Trophoblast cell (in vitro differentiated cells and primary cell): ENCODE data around the gene POU2AF1.
A peak's percentile ranks its signal among the peaks of the same experiment; 100 is the strongest.

Source experiments
- DNase-seq, 2 donors: peaks; one replicate each; pipeline ENCODE4 v3.0.0-alpha.2; 2016
- H2AFZ ChIP-seq: 2 replicates; pipeline ENCODE4 v1.6.1; 2013; ENCODE audit warnings: low read length, moderate library complexity, mild to moderate bottlenecking; ENCODE audit not compliant: insufficient read depth, poor library complexity
- H2AK5ac ChIP-seq: 2 replicates; pipeline ENCODE4 v1.6.1; 2013; ENCODE audit warnings: mild to moderate bottlenecking, low read length
- H2BK120ac ChIP-seq: 2 replicates; pipeline ENCODE4 v1.6.1; 2013; ENCODE audit warnings: low read length, mild to moderate bottlenecking, moderate library complexity; ENCODE audit not compliant: insufficient read depth, poor library complexity
- H2BK12ac ChIP-seq: 2 replicates; pipeline ENCODE4 v1.6.1; 2013; ENCODE audit warnings: mild to moderate bottlenecking, low read length, moderate library complexity
- H2BK5ac ChIP-seq: 2 replicates; pipeline ENCODE4 v1.6.1; 2013; ENCODE audit warnings: low read length, low read depth, moderate library complexity, mild to moderate bottlenecking; ENCODE audit not compliant: poor library complexity
- H3K14ac ChIP-seq: 2 replicates; pipeline ENCODE4 v1.6.1; 2013; ENCODE audit warnings: mild to moderate bottlenecking, low read length
- H3K18ac ChIP-seq: 2 replicates; pipeline ENCODE4 v1.6.1; 2013; ENCODE audit warnings: mild to moderate bottlenecking, low read length
- H3K23ac ChIP-seq: 2 replicates; pipeline ENCODE4 v1.6.1; 2013; ENCODE audit warnings: low read length
- H3K27ac ChIP-seq: 2 replicates; pipeline ENCODE4 v1.5.1; 2013; ENCODE audit warnings: low read depth, mild to moderate bottlenecking, inconsistent platforms, low read length, moderate library complexity
- H3K27me3 ChIP-seq: 2 replicates; pipeline ENCODE4 v1.6.1; 2013; ENCODE audit warnings: inconsistent platforms, mild to moderate bottlenecking, low read length, moderate library complexity; ENCODE audit not compliant: insufficient read depth
- H3K36me3 ChIP-seq, 2 experiments: 1 replicate in 1 of 2; 2 replicates in 1 of 2; pipeline ENCODE4 v1.6.1; 2013; ENCODE audit warnings: low read length in 2 of 2, mild to moderate bottlenecking in 2 of 2, moderate library complexity in 1 of 2; ENCODE audit not compliant: insufficient read depth in 2 of 2, control insufficient read depth in 1 of 2
- H3K4ac ChIP-seq: 2 replicates; pipeline ENCODE4 v1.6.1; 2013; ENCODE audit warnings: low read depth, mild to moderate bottlenecking, low read length, moderate library complexity
- H3K4me1 ChIP-seq, 2 experiments: 1 replicate in 1 of 2; 2 replicates in 1 of 2; pipeline ENCODE4 v1.6.1; 2013; ENCODE audit warnings: low read length in 2 of 2, mild to moderate bottlenecking in 2 of 2, moderate library complexity in 1 of 2; ENCODE audit not compliant: insufficient read depth in 2 of 2, control insufficient read depth in 1 of 2
- H3K4me2 ChIP-seq: 2 replicates; pipeline ENCODE4 v1.6.1; 2013; ENCODE audit warnings: inconsistent platforms, mild to moderate bottlenecking, low read length, moderate library complexity
- H3K4me3 ChIP-seq: 2 replicates; pipeline ENCODE4 v1.5.1; 2013; ENCODE audit warnings: mild to moderate bottlenecking, low read depth, low read length, inconsistent platforms
- H3K79me1 ChIP-seq: one replicate; pipeline ENCODE4 v1.6.1; 2013; ENCODE audit warnings: low read length
- H3K79me2 ChIP-seq: 2 replicates; pipeline ENCODE4 v1.6.1; 2013; ENCODE audit warnings: low read length, mild to moderate bottlenecking; ENCODE audit not compliant: control insufficient read depth, insufficient read depth, poor library complexity
- H3K9ac ChIP-seq: 2 replicates; pipeline ENCODE4 v1.6.1; 2013; ENCODE audit warnings: mild to moderate bottlenecking, low read length
- H3K9me3 ChIP-seq: 2 replicates; pipeline ENCODE4 v1.6.1; 2013; ENCODE audit warnings: low read depth, mild to moderate bottlenecking, control low read depth, inconsistent platforms, low read length; ENCODE audit not compliant: insufficient read depth
- H4K12ac ChIP-seq: 2 replicates; pipeline ENCODE4 v1.6.1; 2013; ENCODE audit warnings: low read depth, mild to moderate bottlenecking, low read length, moderate library complexity
- H4K8ac ChIP-seq: 2 replicates; pipeline ENCODE4 v1.6.1; 2013; ENCODE audit warnings: low read depth, mild to moderate bottlenecking, low read length, moderate library complexity
- H4K91ac ChIP-seq: one replicate; pipeline ENCODE4 v1.6.1; 2013; ENCODE audit warnings: low read depth, mild to moderate bottlenecking, low read length, moderate library complexity
- WGBS: extraction: QIAGEN DNeasy Blood & Tissue Kit; methylation state at CpG from one replicate; pipeline ENCODE4 v1.1.7; 2013; ENCODE audit warnings: missing lambda C conversion rate; ENCODE audit not compliant: insufficient read length, insufficient coverage; ENCODE audit errors: extremely low coverage; 5-methylcytosine and 5-hydroxymethylcytosine counted together

POU2AF1 gene

DNA sequence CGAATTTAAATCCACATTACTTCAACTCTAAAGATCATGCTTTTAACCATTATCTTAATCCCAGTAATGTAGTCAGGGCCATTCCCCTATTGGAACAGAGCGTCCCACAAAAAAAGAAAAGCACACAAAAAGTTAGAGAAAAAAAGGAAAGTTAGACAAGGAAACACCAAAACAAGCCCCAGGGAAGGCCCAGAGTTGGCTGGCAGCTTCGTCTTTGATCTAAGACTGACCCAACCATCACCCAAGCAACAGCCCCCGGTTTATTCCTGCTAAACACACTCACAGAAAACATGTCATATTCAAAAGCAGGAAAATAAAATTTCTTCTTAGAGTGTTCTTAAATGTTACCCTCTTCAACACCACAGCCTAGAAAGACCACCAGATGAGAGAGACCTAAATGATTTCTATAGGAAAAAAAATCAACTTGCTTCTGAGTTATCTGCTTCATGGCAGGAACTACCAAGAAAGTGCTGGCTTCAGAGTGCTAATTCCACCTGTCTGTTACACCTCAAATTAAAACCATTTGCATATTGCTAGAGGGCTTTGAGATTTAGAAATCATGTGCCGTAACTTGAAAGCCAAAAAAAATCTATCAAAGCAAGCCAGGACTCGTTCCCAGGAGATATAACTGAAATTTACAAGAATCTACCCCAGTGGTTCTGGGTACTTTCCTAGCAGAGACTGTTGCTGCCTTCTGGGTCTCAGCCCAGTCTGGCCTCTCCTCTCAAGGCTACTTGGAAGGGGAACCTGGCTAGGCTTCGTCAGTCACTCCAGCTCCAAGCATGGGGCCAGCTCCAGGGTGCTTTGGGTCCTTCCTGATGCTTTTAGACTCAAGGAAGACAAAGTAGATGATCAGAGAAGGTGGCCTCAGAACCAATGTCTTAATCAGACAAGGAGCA, 49.5 kb downstream of the POU2AF1 start:
- Histone ChIP-seq H2BK120ac (no peak overlapping the region), H3K14ac (no peak overlapping the region), H3K79me1 (peaks cover 14% of the 10 kb centered on the region), H3K4me1 (peaks cover 8 to 18% of the 10 kb centered on the region in 2 experiments), H3K27me3 (no peaks in the 10 kb centered on the region), H2AK5ac (no peak overlapping the region), H3K23ac (no peak overlapping the region), H3K9ac (no peak overlapping the region), H2BK5ac (no peak overlapping the region), H3K4me3 (no peak overlapping the region), H3K36me3 (no peaks in the 10 kb centered on the region), H3K4ac (no peak overlapping the region), H3K79me2 (no peaks in the 10 kb centered on the region), H3K18ac (no peak overlapping the region), H2AFZ (no peak overlapping the region), H4K12ac (no peak overlapping the region), H4K91ac (no peak overlapping the region), H3K4me2 (no peak overlapping the region), H4K8ac (no peak overlapping the region), H2BK12ac (peak overlapping the region; percentile 20), H3K9me3 (peaks cover 3% of the 10 kb centered on the region), H3K27ac (no peak overlapping the region)
- no peak for DNase-seq
- WGBS: no CpG with 5 or more reads among the region's 7 CpGs

DNA sequence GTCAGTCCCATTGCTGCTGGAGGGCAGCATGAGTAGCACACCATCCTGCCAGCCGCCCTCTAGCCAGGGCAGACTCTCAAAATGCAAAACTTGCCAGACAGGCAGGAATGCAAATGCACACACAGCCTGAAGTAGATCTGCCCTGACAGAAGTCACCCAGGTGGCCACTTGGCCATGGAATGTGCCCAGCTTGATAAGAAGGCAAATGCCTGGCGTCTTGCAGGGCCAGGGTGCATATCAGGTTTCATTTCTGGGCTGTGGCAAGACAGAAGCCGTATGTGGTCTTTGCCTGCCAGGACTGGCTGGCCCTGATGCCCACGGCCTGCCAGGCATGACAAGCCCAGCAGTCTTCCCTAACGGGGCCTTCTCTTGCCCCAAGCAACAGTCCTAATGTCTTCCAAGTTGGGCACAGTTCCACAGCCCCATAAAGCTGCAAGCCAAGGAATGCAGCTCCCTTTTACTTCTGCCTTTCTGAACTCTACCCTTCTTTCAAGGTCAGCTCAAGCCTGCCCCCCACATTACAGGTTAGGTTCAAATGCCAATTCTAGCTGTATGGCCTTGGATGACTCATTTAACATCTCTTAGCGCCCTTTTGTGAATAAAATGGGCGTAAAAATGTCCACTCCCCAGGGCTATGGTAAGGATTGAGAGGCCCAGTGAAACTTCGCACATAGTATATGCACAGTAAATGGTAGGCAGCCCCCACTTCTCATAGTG, 51.0 kb downstream of the POU2AF1 start:
- H4K12ac ChIP-seq: no peak overlapping the region
- no peak overlapping the region for H3K4me2 ChIP-seq
- H3K79me1 ChIP-seq: peaks cover 13% of the 10 kb centered on the region
- H3K23ac ChIP-seq: no peak overlapping the region
- no peak overlapping the region for H3K9ac ChIP-seq
- peaks cover 3% of the 10 kb centered on the region for H3K9me3 ChIP-seq
- no peak overlapping the region for H3K4ac ChIP-seq
- H3K14ac ChIP-seq: no peak overlapping the region
- no peak overlapping the region for H3K4me3 ChIP-seq
- no peak overlapping the region for H2BK120ac ChIP-seq
- WGBS: no CpG with 5 or more reads among the region's 8 CpGs
- H4K91ac ChIP-seq: no peak overlapping the region
- no peaks in the 10 kb centered on the region for H3K79me2 ChIP-seq
- peaks cover 2 to 13% of the 10 kb centered on the region in 2 experiments for H3K4me1 ChIP-seq
- no peak overlapping the region for H2BK5ac ChIP-seq
- no peak overlapping the region for H2BK12ac ChIP-seq
- no peak overlapping the region for H2AFZ ChIP-seq
- peak; percentile 24 to 56 for DNase-seq
- H4K8ac ChIP-seq: no peak overlapping the region
- no peaks in the 10 kb centered on the region for H3K36me3 ChIP-seq
- no peaks in the 10 kb centered on the region for H3K27me3 ChIP-seq
- H2AK5ac ChIP-seq: no peak overlapping the region
- H3K18ac ChIP-seq: no peak overlapping the region
- H3K27ac ChIP-seq: no peak overlapping the region

DNA sequence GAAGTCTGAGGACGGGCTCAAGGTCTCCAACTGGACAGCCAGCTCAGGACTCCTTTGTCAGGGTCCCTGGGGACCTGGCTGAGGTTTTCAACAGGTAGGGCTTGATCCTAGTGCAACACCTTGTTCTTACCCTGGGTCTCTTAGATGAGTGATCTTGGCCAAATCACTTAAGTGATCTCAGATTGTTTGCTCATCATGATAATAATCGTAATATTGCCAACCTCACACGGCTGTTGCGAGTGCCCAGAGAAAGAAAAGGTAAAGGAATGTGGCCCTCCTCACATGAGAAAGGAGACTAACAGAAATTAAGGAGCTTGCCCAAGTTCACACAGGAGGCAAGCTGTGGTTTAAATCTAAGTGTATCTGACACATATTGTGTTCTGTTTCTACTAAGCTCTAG, 52.3 kb downstream of the POU2AF1 start:
- H3K27ac ChIP-seq: no peak overlapping the region
- H2BK120ac ChIP-seq: peak overlapping the region; percentile 11
- H3K23ac ChIP-seq: no peak overlapping the region
- no peak overlapping the region for H3K14ac ChIP-seq
- H4K8ac ChIP-seq: no peak overlapping the region
- H3K4ac ChIP-seq: no peak overlapping the region
- no CpG with 5 or more reads among the region's 4 CpGs for WGBS
- H3K4me3 ChIP-seq: no peak overlapping the region
- H2AK5ac ChIP-seq: no peak overlapping the region
- peak in 1 of 2 donors; percentile 60 for DNase-seq
- H4K12ac ChIP-seq: no peak overlapping the region
- no peak overlapping the region for H2AFZ ChIP-seq
- H3K27me3 ChIP-seq: no peaks in the 10 kb centered on the region
- no peaks in the 10 kb centered on the region for H3K79me2 ChIP-seq
- no peaks in the 10 kb centered on the region for H3K36me3 ChIP-seq
- no peak overlapping the region for H2BK12ac ChIP-seq
- H3K9me3 ChIP-seq: peaks cover 3% of the 10 kb centered on the region
- peak overlapping the region; percentile 10 for H4K91ac ChIP-seq
- no peak overlapping the region for H3K9ac ChIP-seq
- H2BK5ac ChIP-seq: no peak overlapping the region
- H3K79me1 ChIP-seq: peaks cover 13% of the 10 kb centered on the region
- peaks cover 2 to 13% of the 10 kb centered on the region in 2 experiments for H3K4me1 ChIP-seq
- H3K4me2 ChIP-seq: no peak overlapping the region
- H3K18ac ChIP-seq: no peak overlapping the region

DNA sequence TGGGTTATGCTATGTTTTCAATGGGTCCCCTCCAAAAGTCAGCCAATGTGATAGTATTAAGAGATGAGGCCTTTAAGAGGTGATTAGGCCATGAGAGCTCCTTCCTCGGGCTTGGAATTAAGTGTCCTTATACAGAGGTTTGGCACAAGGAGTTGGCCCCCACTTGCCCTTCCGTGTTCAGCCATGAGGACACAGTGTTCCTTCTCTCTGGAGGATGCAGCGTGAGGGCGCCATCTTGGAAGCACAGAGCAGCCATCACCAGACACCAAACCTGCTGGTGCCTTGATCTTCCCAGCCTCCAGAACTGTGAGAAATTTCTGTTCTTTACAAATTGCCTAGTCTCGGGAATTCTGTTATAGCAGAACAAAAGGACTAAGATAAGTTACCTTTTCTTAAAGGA, 53.8 kb downstream of the POU2AF1 start:
- Histone ChIP-seq H3K4me2 (no peak overlapping the region), H2BK5ac (no peak overlapping the region), H2AK5ac (no peak overlapping the region), H2AFZ (no peak overlapping the region), H3K18ac (peak overlapping the region; percentile 16), H3K4me3 (no peak overlapping the region), H4K12ac (no peak overlapping the region), H3K4me1 (peaks cover 11 to 15% of the 10 kb centered on the region in 2 experiments), H3K79me1 (peaks cover 18% of the 10 kb centered on the region), H4K91ac (peak overlapping the region; percentile 58), H3K36me3 (no peaks in the 10 kb centered on the region), H3K9ac (no peak overlapping the region), H3K27me3 (no peaks in the 10 kb centered on the region), H3K14ac (no peak overlapping the region), H3K4ac (no peak overlapping the region), H3K9me3 (peaks cover 3% of the 10 kb centered on the region), H3K79me2 (no peaks in the 10 kb centered on the region), H3K23ac (no peak overlapping the region), H4K8ac (no peak overlapping the region), H2BK120ac (peak overlapping the region; percentile 8), H2BK12ac (peak overlapping the region; percentile 74), H3K27ac (no peak overlapping the region)
- no CpG with 5 or more reads among the region's 5 CpGs for WGBS
- peak in 1 of 2 donors; percentile 41 for DNase-seq
